Stomach (tissue), 9 donors: ENCODE data around the gene ZDHHC8. TPM values are rescaled to one million over a fixed set of nuclear protein-coding genes. Genes with fewer than 3 reads are reported as not detected.

Experiments
- DNase-seq, 2 donors: peaks; one replicate each; pipeline versions ENCODE4 v3.0.0 to v3.0.0-alpha.2; 2013 to 2019
- H3K27ac ChIP-seq, 5 donors: fragments of 200-600 bp in 4 of 5; sonication (generic) in 4 of 5; one replicate each; pipeline ENCODE4 v1.5.1; 2013 to 2019; ENCODE audit warnings: mild to moderate bottlenecking in 1 of 5, moderate library complexity in 1 of 5
- H3K27me3 ChIP-seq, 3 donors: fragments of 200-600 bp; sonication (generic); one replicate each; pipeline ENCODE4 v1.5.1; 2017 to 2019; ENCODE audit warnings: mixed run types in 1 of 3
- H3K36me3 ChIP-seq, 4 donors: fragments of 200-600 bp; sonication (generic); 1 replicate in 3 of 4; 2 replicates in 1 of 4; pipeline ENCODE4 v1.5.1; 2016 to 2019
- H3K4me1 ChIP-seq, 4 donors: fragments of 200-600 bp; sonication (generic); one replicate each; pipeline ENCODE4 v1.5.1; 2016 to 2019
- H3K4me3 ChIP-seq, 4 donors: fragments of 200-600 bp; sonication (generic) in 3 of 4; one replicate each; pipeline ENCODE4 v1.5.1; 2016 to 2019; ENCODE audit warnings: mild to moderate bottlenecking in 1 of 4
- H3K9me3 ChIP-seq, 4 donors: fragments of 200-600 bp; sonication (generic); one replicate each; pipeline ENCODE4 v1.5.1; 2016 to 2019
- EP300 ChIP-seq: sonication (generic); formaldehyde crosslinking; IDR thresholded peaks from one replicate; pipeline ENCODE4 v1.6.1; 2017; ENCODE audit warnings: antibody characterized with exemption
- POLR2A ChIP-seq, 4 donors: fragments of 450-650 bp; IDR thresholded peaks; one replicate each; pipeline ENCODE4 v1.6.1; 2016; ENCODE audit warnings: antibody characterized with exemption in 4 of 4, control low read depth in 2 of 4, mild to moderate bottlenecking in 1 of 4, moderate library complexity in 1 of 4
- POLR2AphosphoS5 ChIP-seq, 3 donors: sonication (generic); formaldehyde crosslinking; IDR thresholded peaks; one replicate each; pipeline ENCODE4 v1.6.1; 2016; ENCODE audit warnings: antibody characterized with exemption in 3 of 3
- WGBS, 5 donors: extraction: QIAGEN DNeasy Blood & Tissue Kit in 3 of 5; methylation state at CpG; one replicate each; pipeline versions ENCODE4 v1.1.5 to v1.1.7; 2013 to 2018; 5-methylcytosine and 5-hydroxymethylcytosine counted together
- intact Hi-C: fragments of 100-400 bp; cut with DNase I; formaldehyde crosslinking; loops from one replicate; pipeline ENCODE4 v1.15.1; 2023; ENCODE audit warnings: low total_unique reads
- polyA plus RNA-seq, 3 donors: library from polyadenylated mRNA; stranded (reverse); fragments of 200-250 nt; gene quantifications; one replicate each; pipeline ENCODE4 v1.2.3, GENCODE V29; 2013
- total RNA-seq, 5 donors: library from RNA; depleted of rRNA; stranded (reverse); fragments of >200 nt; gene quantifications; one replicate each; pipeline versions ENCODE4 v1.1.0 to v1.2.3, GENCODE V29; 2014 to 2016
- TF ChIP-seq, protein P1 (sequence below), 7 experiments: fragments of 450-650 bp in 4 of 7; fragments of 200-600 bp in 3 of 7; sonication (generic) in 3 of 7; IDR thresholded peaks; one replicate each; pipeline ENCODE4 v1.5.1; 2016 to 2019; ENCODE audit warnings: antibody characterized with exemption in 7 of 7, control low read depth in 2 of 7, mild to moderate bottlenecking in 1 of 7
- donor health status: healthy with polysubstance abuse.
- donor health status: Bipolar disorder and iron deficiency.
- donor health status: healthy.

Gene ZDHHC8
- total and polyA plus RNA-seq, 8 donors = 3.2 to 228 (median 18.7) TPM

DNA sequence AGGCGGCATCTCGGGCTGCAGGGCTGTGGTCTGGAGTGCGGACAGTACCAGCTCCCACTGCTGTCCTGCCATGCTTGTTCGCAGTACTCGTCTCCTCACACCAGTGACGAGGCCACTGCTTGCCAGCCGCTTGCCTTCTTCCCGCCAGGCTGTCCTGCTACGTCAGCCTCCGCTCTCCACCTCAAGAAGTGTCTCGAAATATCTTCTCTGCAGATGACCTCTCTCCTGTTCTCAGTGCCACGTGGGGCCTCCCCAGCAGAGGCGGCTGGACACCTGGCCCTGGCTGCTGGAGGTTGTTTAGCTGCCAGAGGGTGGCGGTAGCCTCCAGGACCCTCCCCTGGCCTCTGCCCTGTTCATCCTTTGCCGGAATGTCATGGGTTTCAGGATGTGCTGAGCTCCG is 22.3 kb downstream of the ZDHHC8 start:
- peaks cover 0 to 5% (median 2%) of the 10 kb centered on the region in 4 donors for H3K4me1 ChIP-seq
- H3K27ac ChIP-seq = no peak overlapping the region
- H3K27me3 ChIP-seq = peaks cover 0 to 51% (median 8%) of the 10 kb centered on the region in 3 donors
- DNase-seq = no peak
- no peak for TF ChIP-seq EP300
- TF ChIP-seq POLR2A (IDR thresholded peaks at IDR 0.05) = no peak
- TF ChIP-seq POLR2AphosphoS5 (IDR thresholded peaks at IDR 0.05) = no peak
- TF ChIP-seq, protein P1, sequence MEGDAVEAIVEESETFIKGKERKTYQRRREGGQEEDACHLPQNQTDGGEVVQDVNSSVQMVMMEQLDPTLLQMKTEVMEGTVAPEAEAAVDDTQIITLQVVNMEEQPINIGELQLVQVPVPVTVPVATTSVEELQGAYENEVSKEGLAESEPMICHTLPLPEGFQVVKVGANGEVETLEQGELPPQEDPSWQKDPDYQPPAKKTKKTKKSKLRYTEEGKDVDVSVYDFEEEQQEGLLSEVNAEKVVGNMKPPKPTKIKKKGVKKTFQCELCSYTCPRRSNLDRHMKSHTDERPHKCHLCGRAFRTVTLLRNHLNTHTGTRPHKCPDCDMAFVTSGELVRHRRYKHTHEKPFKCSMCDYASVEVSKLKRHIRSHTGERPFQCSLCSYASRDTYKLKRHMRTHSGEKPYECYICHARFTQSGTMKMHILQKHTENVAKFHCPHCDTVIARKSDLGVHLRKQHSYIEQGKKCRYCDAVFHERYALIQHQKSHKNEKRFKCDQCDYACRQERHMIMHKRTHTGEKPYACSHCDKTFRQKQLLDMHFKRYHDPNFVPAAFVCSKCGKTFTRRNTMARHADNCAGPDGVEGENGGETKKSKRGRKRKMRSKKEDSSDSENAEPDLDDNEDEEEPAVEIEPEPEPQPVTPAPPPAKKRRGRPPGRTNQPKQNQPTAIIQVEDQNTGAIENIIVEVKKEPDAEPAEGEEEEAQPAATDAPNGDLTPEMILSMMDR (IDR thresholded peaks at IDR 0.05) = no peak
- WGBS, 5 donors = 51 to 66% (median 60%) methylated on average over 10 to 16 of the region's 16 CpGs
- no peak overlapping the region for H3K4me3 ChIP-seq
- intact Hi-C loops = no loop called here
- no peaks in the 10 kb centered on the region for H3K36me3 ChIP-seq
- no peaks in the 10 kb centered on the region for H3K9me3 ChIP-seq

DNA sequence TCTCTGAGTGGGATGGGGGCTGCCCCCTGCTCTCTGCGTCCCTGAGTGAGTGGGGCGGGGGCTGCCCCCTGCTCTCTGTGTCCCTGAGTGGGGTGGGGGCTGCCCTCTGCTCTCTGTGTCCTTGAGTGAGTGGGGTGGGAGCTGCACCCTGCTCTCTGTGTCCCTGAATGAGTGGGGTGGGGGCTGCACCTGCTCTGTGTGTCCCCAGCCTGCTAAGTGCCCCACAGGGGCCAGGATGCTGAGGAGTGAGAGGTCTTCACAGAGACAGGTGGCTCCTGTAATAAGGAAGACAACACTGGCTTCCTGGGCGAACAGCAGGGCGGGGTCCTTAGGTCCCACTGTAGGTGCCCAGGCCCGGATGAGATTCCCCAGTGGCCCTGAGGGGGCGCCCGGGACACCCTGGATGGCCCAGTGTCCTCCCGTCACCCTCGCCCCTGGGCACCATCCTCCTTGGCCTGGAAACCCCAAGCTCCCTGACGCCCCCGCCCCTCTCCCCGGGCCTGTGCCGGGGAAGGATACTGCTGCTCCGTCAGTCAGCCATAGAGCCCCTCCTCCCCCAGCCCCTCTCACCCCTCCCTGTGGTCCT is 23.1 kb downstream of the ZDHHC8 start:
- Histone ChIP-seq H3K36me3 (no peaks in the 10 kb centered on the region), H3K27me3 (peaks cover 0 to 54% (median 8%) of the 10 kb centered on the region in 3 donors), H3K4me1 (peaks cover 0 to 5% (median 2%) of the 10 kb centered on the region in 4 donors), H3K27ac (no peak overlapping the region), H3K9me3 (no peaks in the 10 kb centered on the region), H3K4me3 (peak overlapping the region in 2 of 4 donors; percentile 3 to 24)
- DNase-seq = no peak
- intact Hi-C loops = loop anchor here (5.0 kb wide), 1 partner anchor 133 kb away; no protein-coding TSS in a partner anchor
- TF ChIP-seq EP300 (no peak), POLR2AphosphoS5 (IDR thresholded peaks at IDR 0.05) (no peak), POLR2A (IDR thresholded peaks at IDR 0.05) (no peak)
- TF ChIP-seq, protein P1 (IDR thresholded peaks at IDR 0.05) = no peak
- 44 to 62% (median 54%) methylated on average over 9 to 14 of the region's 14 CpGs for WGBS, 5 donors

DNA sequence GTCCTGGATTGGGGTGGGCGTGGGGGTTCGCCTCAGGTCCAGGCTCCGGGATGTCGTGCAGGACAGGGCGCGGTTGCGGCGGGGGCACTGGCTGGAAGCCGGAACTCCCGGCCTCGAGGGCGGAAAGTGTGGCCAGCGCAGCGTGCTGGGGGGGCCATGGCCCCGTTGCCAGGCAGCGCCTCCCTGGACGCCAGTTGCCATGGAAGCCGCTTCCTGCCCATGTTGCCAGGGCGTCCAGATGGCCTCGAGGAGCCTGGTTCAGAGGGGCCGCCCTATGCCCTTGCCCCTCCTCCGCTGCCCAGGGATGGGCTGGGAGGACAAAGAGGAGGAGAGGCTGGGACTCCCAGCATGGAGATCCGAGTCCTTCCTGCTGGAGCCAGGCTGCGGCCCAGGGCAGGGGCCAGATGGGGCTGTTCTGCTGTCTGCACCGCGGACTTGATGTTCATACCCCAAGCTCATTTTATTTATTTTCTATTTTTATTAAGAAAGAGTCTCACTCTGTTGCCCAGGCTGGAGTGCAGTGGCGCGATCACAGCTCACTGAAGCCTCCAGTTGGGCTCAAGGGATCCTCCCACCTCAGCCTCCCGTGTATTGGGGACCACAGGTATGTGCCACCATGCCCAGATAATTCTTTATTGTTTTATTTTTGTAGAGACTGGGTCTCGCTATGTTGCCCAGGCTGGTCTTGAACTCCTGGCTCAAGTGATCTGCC is 23.9 kb downstream of the ZDHHC8 start:
- no peak overlapping the region for H3K27ac ChIP-seq
- peaks cover 0 to 5% (median 2%) of the 10 kb centered on the region in 4 donors for H3K4me1 ChIP-seq
- H3K4me3 ChIP-seq = peak overlapping the region in 2 of 4 donors; percentile 3 to 24
- no peaks in the 10 kb centered on the region for H3K36me3 ChIP-seq
- intact Hi-C loops = loop anchor here (5.0 kb wide), 1 partner anchor 132 kb away; no protein-coding TSS in a partner anchor
- no peaks in the 10 kb centered on the region for H3K9me3 ChIP-seq
- peak; percentile 38 to 83 for DNase-seq
- 33 to 57% (median 47%) methylated on average over 11 to 30 of the region's 30 CpGs for WGBS, 5 donors
- no peak for TF ChIP-seq POLR2A (IDR thresholded peaks at IDR 0.05)
- no peak for TF ChIP-seq EP300
- TF ChIP-seq POLR2AphosphoS5 (IDR thresholded peaks at IDR 0.05) = no peak
- TF ChIP-seq, protein P1 (IDR thresholded peaks at IDR 0.05) = no peak
- H3K27me3 ChIP-seq = peaks cover 0 to 59% (median 8%) of the 10 kb centered on the region in 3 donors

DNA sequence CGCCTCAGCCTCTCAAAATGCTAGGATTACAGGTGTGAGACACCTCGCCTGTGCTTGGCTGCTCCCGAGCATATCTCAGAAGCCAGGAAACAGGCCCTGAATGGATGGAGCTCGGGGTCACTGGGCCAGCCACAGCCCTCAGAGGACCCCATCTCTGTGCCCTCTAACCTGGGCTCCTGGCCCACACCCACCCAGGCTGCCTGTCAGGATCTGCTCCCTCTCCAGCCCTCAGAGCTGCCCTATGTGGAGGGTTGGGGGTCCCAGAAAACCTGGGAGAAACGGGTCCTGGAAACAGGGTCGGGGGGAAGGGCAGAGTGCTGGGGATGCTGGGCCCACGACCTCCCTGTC is 24.4 kb downstream of the ZDHHC8 start:
- no peaks in the 10 kb centered on the region for H3K36me3 ChIP-seq
- no peak overlapping the region for H3K4me3 ChIP-seq
- no peak for DNase-seq
- no peak overlapping the region for H3K27ac ChIP-seq
- TF ChIP-seq POLR2A (IDR thresholded peaks at IDR 0.05) (no peak), EP300 (no peak), POLR2AphosphoS5 (IDR thresholded peaks at IDR 0.05) (no peak)
- TF ChIP-seq, protein P1 (IDR thresholded peaks at IDR 0.05) = no peak
- H3K9me3 ChIP-seq = no peaks in the 10 kb centered on the region
- intact Hi-C loops = loop anchor here (5.0 kb wide), 1 partner anchor 131 kb away; no protein-coding TSS in a partner anchor
- peaks cover 0 to 62% (median 8%) of the 10 kb centered on the region in 3 donors for H3K27me3 ChIP-seq
- WGBS, 5 donors = 54 to 74% (median 68%) methylated on average over 5 to 7 of the region's 7 CpGs
- H3K4me1 ChIP-seq = peaks cover 0 to 5% (median 2%) of the 10 kb centered on the region in 4 donors
